BE2C (cell line): ENCODE results near the gene NOTCH2.

Source experiments
- DNase-seq: peaks from one replicate; pipeline ENCODE4 v3.0.0-alpha.2; 2020
- H3K27me3 ChIP-seq: fragments of 250-450 bp; sonication (Bioruptor Pico); 2 replicates; pipeline ENCODE4 v1.5.1; 2020; ENCODE audit warnings: mild to moderate bottlenecking
- H3K36me3 ChIP-seq: fragments of 250-450 bp; sonication (Bioruptor Pico); 2 replicates; pipeline ENCODE4 v1.5.1; 2020; ENCODE audit warnings: mild to moderate bottlenecking
- H3K4me1 ChIP-seq: fragments of 250-450 bp; sonication (Bioruptor Pico); 2 replicates; pipeline ENCODE4 v1.5.1; 2020
- H3K4me3 ChIP-seq: 2 replicates; pipeline ENCODE4 v1.5.1; 2011; ENCODE audit warnings: low read depth, low read length
- H3K9me3 ChIP-seq: fragments of 250-450 bp; sonication (Bioruptor Pico); 2 replicates; pipeline ENCODE4 v1.5.1; 2020
- CTCF ChIP-seq: IDR thresholded peaks from 2 replicates; pipeline ENCODE4 v1.5.1; 2012; ENCODE audit warnings: mild to moderate bottlenecking, low read depth, low read length

The NOTCH2 gene

GRCh38 chr1:119896303-119896702 is 173.2 kb downstream of the NOTCH2 start, which contains the start of gene ADAM30:
ADAM30 (minus strand) TSS chr1:119896515; CDS start chr1:119896336, 179 bp downstream.
- Histone ChIP-seq H3K9me3 (no peaks in the 10 kb centered on the region), H3K4me3 (no peak within 1 kb of the TSS), H3K36me3 (no peaks in the 10 kb centered on the region), H3K27me3 (peaks cover 34% of the 10 kb centered on the region), H3K4me1 (no peaks in the 10 kb centered on the region)
- no peak for DNase-seq
- no peak for TF ChIP-seq CTCF

- no peaks in the 10 kb centered on the region for H3K4me1 ChIP-seq
- peaks cover 40% of the 10 kb centered on the region for H3K27me3 ChIP-seq
- no peak for TF ChIP-seq CTCF
- no peak overlapping the region for H3K4me3 ChIP-seq
- H3K36me3 ChIP-seq, result no peaks in the 10 kb centered on the region
- H3K9me3 ChIP-seq, result no peaks in the 10 kb centered on the region
- no peak for DNase-seq
These were observed 174.4 kb downstream of the NOTCH2 start for GRCh38 chr1:119895102-119895501.

GRCh38 chr1:119893827-119894700 is 175.4 kb downstream of the NOTCH2 start:
- TF ChIP-seq CTCF, result no peak
- H3K4me1 ChIP-seq, result no peaks in the 10 kb centered on the region
- H3K36me3 ChIP-seq, result no peaks in the 10 kb centered on the region
- peaks cover 40% of the 10 kb centered on the region for H3K27me3 ChIP-seq
- no peak for DNase-seq
- no peak overlapping the region for H3K4me3 ChIP-seq
- H3K9me3 ChIP-seq, result no peaks in the 10 kb centered on the region

DNA sequence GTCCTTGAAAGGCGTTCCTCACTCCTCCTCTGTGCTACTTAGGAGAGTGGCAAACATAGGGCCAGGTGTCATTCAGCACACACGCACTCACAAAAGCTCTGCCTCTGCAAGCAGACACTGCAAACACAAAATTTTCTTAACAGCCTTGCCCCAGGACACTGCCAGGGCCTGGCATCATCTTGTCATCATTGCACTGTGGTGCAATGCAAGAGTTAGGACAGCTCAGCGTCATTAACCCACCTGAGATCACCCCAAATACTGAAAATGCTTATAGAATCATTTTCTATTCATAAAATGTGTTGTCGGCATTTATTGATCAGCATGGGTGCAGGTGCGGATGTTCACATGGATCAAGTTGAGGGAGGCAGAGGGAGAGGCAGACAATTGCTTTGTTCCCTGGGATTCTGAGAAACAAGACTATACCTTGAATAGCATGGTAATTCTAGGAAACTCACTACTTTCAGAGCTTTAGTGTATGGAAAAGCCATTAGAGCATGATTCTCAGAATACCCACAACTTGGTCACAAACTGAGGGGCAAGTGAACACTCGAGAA is 176.1 kb downstream of the NOTCH2 start:
- no peaks in the 10 kb centered on the region for H3K4me1 ChIP-seq
- no peak for TF ChIP-seq CTCF
- H3K36me3 ChIP-seq, result no peaks in the 10 kb centered on the region
- no peak overlapping the region for H3K4me3 ChIP-seq
- H3K9me3 ChIP-seq, result no peaks in the 10 kb centered on the region
- peaks cover 35% of the 10 kb centered on the region for H3K27me3 ChIP-seq
- no peak for DNase-seq

DNA sequence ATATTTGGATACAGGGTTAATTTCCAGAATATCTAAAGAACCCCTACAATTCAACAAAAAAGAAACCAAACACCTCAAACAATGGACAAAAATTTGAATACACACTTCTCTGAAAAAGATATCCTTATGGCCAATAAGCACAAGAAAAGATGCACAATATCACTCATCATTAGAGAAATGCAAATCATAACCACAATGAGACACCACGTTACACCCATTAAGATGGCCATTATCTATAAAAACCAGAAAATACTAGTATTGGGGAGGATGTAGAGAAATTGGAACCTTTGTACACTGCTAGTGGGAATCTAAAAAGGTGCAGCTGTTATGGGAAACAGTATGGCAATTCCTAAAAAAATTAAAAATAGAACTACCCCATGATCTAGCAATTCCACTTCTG is 178.1 kb downstream of the NOTCH2 start:
- Histone ChIP-seq H3K4me1 (no peaks in the 10 kb centered on the region), H3K9me3 (no peaks in the 10 kb centered on the region)

More for the DNA sequence above, 178.1 kb downstream of the NOTCH2 start:
- H3K27me3 ChIP-seq, result peaks cover 30% of the 10 kb centered on the region
- no peak for TF ChIP-seq CTCF
- no peaks in the 10 kb centered on the region for H3K36me3 ChIP-seq
- no peak overlapping the region for H3K4me3 ChIP-seq
- no peak for DNase-seq
